ENCODE measurements around the gene KRT2. TPM values are rescaled to one million over a fixed set of nuclear protein-coding genes. Genes with fewer than 3 reads are reported as not detected.

KRT2 gene
- polyA plus RNA-seq (ENCODE audit: insufficient read length in 12 of 12): under 1 TPM in 3 of 12 donors, not detected in 9; 0.58 to 0.75 (median 0.61) TPM
- long read RNA-seq, donor 1: 0 reads
- long read RNA-seq, donor 2: 0 reads
- long read RNA-seq, donor 3: 0 reads
- long read RNA-seq, donor 4: 0 reads
- long read RNA-seq, donor 5: 0 reads
- long read RNA-seq, donor 6: 0 reads
- long read RNA-seq, donor 7: 0 reads
- long read RNA-seq, donor 8: 0 reads
- long read RNA-seq, donor 9: 0 reads
- long read RNA-seq, donor 10: 0 reads
- long read RNA-seq, donor 11: 0 reads

- no peak for DNase-seq
Measured at GRCh38 chr12:52651726-52652261, at the start of gene KRT2. Gene KRT2, minus strand, starts transcription at chr12:52652211. Its CDS starts 69 bp downstream, at chr12:52652142.

- DNase-seq: no peak
Measured at GRCh38 chr12:52701281-52701680, 49.3 kb upstream of the KRT2 start.

GRCh38 chr12:52699960-52700359 is 47.9 kb upstream of the KRT2 start:
- no peak for DNase-seq

- DNase-seq: no peak
Measured at GRCh38 chr12:52699373-52699772, 47.4 kb upstream of the KRT2 start.

- DNase-seq: no peak
Measured at GRCh38 chr12:52698651-52699340, 46.8 kb upstream of the KRT2 start.

- no peak for DNase-seq
Measured at GRCh38 chr12:52697058-52697582, 45.1 kb upstream of the KRT2 start.

GRCh38 chr12:52696588-52696987 is 44.6 kb upstream of the KRT2 start:
- no peak for DNase-seq

- DNase-seq: no peak
Measured at GRCh38 chr12:52695039-52695438, 43.0 kb upstream of the KRT2 start.

GRCh38 chr12:52694151-52694550 is 42.1 kb upstream of the KRT2 start:
- DNase-seq: no peak

- DNase-seq: no peak
Measured at GRCh38 chr12:52693261-52693660, 41.2 kb upstream of the KRT2 start.

GRCh38 chr12:52692254-52692653 is 40.2 kb upstream of the KRT2 start:
- DNase-seq: no peak

- DNase-seq: no peak
Measured at GRCh38 chr12:52691841-52692150, 39.8 kb upstream of the KRT2 start.

- no peak for DNase-seq
Measured at GRCh38 chr12:52691076-52691840, 39.2 kb upstream of the KRT2 start.

GRCh38 chr12:52690351-52691075 is 38.5 kb upstream of the KRT2 start:
- DNase-seq: no peak

- no peak for DNase-seq
Measured at GRCh38 chr12:52689936-52690335, 37.9 kb upstream of the KRT2 start.

- DNase-seq: no peak
Measured at GRCh38 chr12:52689239-52689638, 37.2 kb upstream of the KRT2 start.

GRCh38 chr12:52688481-52688880 is 36.5 kb upstream of the KRT2 start:
- no peak for DNase-seq

- DNase-seq: no peak
Measured at GRCh38 chr12:52687497-52688385, 35.7 kb upstream of the KRT2 start.

GRCh38 chr12:52686756-52687487 is 34.9 kb upstream of the KRT2 start:
- DNase-seq: no peak

GRCh38 chr12:52686063-52686462 is 34.1 kb upstream of the KRT2 start:
- no peak for DNase-seq
